HG03025 (cell line): ENCODE measurements around the gene OMG.
"Not testable (repeated sequence)": the region's sequence is repeated elsewhere in the genome, so short reads cannot be mapped to it uniquely, and the experiment has no call there.

Experiments
- ATAC-seq: cut with Tn5 transposase; IDR thresholded peaks from one replicate; pipeline ENCODE4 v1.9.1; 2021; ENCODE audit warnings: mild to moderate bottlenecking, moderate library complexity; ENCODE audit not compliant: unreplicated experiment, low FRiP score

The OMG gene

DNA sequence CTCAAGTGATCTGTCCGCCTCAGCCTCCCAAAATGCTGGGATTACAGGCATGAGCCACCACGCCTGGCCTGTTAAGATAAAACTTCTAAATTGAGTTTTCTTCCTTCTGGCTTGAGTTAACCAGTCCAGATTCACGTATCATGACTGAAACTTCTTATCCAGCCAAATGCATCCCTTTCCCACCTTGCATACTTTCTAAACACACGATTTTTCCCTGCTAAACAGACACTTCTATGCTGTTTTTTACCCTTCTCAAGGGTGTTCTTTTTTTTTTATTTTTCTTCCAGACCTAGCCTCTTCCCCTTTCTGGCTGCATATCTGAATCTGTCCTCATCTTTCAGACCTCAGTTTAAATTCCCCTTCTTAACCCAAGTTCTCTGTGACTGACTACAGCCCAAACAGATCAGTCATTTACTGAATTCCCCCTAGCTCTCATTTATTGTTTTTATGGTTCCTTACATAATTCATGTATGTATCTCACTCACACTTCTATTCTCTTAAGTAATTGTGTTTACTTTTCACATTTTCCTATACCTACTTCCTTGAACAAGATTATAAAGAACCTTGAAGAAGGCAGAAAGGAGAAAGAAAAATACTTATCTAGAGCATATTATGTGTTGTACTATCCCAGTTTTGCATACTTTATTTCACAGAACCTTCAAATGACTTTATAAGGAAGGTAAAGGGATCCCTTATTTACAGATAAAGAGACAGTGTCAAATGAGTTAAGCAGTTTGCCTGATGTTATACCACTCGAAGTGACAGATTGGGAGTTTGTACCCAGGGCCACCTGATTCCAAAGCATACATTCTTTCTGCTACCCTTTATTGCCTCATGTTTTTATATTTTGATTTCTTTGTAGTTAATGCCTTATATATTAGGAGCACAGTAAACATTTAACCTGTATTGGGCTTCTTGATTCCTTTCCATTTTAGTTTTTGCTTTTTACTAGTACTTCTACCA, 11.6 kb upstream of the OMG start:
- no peak for ATAC-seq

DNA sequence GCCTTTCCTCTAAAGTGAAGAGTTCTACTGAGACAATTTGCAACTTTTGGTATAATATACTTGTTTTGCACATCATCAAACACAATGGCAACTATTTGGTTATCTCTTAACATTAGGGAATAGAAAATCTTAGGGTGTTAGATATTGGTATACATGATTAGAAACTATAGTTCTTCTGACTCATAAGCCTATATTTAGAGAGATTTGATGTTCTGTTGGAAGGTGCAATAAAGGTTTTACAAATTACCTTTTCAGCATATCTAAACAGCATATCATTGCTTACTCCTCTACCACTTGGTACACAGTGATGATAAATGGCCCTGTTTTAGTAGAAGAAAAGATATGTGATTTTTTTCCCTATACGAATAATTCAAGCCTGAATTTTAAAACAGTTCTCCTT, 10.6 kb upstream of the OMG start:
- ATAC-seq = no peak

DNA sequence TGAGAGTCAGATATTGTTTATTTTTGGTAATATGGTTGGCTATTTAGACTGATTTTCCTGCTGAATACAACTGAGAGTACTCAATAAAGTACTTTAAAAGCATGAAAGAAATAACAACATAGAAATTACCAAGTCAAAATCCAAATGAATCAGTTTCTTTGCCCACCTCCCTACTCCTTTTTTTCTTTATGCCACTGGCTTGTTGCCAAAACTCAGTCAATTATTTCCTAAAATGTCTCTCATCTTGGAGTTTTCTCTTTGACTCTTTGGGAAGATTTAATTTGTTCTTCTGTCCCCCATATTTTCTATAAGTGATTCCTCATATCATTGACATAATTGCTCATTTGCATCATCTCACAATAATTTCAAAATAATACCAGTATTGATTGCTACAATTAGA, 2.6 kb upstream of the OMG start:
- ATAC-seq = no peak

DNA sequence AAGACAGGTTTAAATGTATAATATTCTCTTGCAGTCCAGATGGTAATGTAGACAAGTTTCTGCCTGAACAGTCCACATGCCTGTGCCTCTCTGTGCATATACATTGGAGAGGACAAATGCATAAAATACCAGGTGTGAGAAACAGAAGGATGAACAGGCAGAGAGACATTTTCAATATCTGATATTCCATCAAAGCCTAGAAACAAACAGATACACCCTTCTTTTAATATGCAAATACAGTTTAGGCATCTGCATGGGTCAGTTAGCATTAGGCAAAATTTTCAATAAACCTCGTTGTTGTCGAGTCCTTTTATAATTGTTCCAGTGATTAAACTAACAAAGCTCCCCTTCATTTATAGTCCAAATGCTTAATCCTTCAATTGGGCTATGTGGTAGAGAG, 897 bp downstream of the OMG start:
- ATAC-seq = no peak

DNA sequence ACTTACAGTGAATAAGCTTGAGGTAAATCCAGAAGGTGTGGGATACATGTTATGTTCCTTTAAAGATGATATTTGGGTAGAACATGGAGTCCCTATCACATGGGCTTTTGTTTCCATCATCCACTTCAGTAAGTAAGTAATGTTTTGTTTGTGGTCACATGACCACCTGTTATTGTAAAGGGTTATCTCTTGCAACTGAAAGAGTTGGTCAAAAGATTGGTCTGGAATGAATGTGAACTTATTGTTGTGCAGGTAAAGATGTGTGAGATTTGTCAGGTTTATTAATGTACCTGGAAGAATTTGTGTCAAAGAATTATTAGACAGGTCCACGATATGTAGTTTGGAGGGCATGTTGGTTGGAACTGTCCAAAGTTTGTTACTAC, 1.6 kb downstream of the OMG start:
- ATAC-seq = no peak

DNA sequence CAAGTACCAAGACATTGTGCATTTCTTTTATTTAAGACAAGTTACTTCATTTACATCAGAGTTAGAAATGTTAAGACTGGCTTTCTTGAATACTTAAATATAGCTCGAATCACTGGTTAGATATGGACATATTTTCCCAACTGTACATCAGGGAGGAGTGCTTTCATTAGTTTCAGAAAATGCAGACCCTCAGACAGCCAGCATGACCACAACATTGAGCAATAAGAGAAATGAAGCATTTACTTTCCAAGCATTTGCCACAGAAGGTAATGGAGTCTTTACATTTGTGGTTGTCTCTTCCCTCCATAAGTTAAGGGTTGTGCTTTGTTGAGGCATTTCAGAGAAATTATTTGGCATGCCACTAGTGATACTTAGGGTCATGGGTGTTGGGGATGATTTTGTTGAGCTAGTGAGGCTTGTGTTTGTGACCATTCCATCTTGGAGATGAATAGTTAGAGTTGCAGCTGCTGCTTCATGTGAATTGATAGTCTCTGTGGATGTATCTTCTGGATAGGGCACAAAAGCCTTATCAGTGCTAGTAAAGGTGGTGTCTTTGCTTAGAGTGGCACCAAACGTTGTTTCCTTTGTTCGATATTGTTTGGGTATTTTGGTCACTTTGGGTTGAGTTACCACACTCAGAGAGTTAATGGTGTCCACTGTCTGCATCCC, 2.1 kb downstream of the OMG start:
- ATAC-seq = no peak

DNA sequence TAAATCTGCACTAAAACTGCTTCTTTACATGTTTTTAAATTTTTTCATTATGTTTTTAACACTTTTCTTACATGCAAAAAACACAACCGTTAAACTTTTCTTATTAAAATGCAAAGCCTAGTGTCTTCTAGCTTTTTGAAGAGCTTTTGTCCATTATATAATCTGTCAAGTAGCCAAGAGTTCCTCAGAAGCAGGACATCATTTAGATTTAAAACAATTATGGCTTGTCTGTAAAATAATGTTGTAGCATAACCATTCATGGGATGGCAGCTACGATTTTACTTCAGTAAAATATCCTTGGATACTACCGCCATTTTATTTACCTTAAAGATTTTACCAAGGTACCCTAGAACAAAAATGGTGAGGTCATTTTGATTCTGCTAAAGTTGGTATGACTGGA, 2.8 kb downstream of the OMG start:
- ATAC-seq = no peak

DNA sequence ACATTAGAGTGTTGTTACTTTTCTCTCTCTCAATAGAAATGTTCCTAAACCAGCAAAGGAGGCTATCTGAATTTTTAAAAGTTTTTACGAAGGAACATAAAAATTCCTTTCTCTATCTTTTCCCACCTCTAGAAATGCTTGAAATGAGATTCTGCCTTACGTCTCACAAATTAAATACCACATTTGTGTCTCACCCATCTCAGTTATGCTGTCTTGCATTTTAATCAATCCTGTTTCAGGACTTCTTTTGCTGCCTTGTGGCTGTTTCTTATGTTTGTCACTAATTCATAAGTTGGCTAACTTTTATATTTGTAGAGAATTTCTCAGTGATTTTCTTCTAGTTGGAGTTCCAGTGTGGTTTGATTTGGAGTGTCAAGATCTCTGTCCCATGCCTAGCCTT, 3.5 kb downstream of the OMG start:
- ATAC-seq = no peak

DNA sequence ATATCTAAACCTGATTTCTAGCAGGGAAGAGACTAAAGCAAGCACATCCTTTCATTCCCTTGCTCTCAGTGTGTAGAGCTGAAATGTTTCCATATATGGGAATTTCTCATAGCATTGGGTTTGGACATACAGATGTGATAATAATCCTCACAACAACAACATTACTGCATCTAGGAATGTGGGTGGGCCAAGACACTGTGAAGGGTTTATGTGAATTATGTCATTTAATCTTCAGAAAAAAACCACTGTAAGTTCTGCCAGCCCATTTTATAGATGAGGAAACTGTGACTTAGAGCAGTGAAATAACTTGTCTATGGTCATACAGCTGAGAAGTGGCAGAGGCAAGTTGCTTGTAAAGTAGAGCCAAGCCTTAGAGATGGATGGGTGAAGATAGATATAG, 5.2 kb downstream of the OMG start:
- ATAC-seq = no peak

DNA sequence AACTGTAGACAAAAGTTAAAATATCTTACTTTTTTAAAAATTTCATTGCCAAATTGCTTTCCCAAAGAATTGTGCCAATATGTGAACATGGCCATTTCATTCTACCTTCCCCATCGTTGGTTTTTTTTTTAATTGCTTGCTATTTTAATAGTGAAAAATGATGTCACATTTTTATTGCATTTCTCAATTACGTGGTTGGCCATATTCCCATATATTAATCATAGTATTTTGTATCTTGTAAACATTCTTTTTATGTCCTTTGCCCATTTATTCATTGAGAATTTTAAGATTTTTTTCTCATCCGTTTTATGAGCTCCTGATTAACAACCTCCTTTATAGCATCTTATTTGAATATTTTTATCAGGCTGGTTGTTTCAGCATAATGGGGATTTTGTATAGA, 7.2 kb downstream of the OMG start:
- no peak for ATAC-seq

DNA sequence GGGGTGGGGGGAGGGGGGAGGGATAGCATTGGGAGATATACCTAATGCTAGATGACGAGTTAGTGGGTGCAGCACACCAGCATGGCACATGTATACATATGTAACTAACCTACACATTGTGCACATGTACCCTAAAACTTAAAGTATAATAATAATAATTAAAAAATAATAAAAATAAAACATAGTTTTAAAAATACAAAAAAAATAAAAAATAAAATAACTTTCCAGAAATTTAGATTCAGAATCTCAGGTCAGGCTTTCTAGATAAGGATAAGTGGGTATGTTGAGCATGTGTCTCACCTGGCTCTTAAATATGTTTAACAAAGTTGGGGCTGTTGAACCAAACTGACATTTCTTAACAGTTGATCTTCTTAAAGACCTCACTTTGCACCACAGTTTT, 9.1 kb downstream of the OMG start:
- not testable (repeated sequence) for ATAC-seq

DNA sequence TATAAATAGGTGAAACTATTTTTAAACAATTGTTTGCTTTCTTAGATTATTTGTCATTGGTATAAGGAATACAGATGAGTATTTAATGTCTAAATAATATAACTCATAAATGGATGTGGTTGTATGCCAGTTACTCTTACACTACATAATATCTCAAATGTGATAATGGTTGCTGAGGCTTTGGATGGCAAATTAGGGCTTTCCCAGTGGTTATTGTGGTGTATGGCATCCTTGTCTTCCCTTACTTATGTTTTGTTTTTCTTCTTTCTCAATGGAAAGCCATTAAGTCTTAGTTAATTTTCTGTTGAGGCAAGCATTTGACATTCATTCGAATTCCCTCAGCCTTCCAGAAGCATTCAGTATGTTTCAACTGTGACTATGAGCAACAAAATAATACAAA, 10.5 kb downstream of the OMG start:
- no peak for ATAC-seq

DNA sequence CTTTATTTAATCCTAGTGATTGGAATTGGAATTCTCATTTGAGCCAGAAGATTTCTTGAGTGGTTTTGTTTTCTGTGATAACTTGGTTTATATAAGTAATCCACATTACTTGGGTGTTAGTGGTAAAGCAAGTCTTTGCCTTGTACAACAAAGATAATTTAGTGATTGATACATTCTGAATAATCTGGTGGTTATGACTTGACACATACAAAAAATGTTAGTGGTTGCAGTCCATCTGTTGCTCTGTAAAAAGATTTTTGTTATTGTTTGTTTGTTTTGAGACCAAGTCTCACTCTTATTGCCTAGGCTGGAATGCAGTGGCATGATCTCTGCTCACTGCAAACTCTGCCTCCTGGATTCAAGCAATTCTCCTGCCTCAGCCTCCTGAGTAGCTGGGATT, 13.2 kb downstream of the OMG start:
- ATAC-seq = no peak

DNA sequence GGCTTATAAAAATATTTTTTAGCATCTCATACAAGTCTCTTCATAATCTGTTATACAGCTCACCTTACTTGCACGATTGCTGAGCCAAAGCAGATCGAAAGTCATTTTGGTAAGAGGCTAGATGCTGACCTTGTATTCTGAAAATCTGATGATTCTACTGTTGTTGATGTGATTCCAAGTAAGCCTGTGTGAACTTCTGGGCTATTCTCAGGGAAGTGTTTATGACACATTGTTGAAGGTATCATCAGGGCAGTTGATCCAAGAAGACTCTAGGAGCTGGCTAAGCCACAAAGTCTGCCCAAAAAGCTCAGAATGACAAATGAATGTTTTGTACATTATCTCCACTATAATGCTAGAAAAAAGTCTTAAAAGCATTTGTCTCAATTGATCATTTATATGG, 16.0 kb downstream of the OMG start:
- ATAC-seq = no peak

DNA sequence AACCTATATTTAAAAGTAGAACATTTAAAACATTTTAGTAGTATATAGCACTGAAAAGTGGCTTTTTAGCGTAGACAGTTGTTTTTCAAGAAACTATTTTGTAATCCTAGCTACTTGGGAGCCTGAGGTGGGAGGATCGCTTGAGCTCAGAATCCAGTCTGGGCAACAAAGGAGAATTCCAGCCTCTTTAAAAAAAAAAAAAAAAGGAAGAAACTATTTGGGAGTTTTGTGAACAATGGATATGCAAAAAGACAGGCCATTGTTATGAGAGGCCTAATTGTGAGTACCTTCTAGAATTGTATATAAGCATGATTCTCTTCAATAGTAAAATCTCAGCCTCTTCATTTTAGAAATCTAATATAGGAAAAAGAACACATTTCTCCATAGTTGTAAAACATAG, 17.6 kb downstream of the OMG start:
- ATAC-seq = no peak

DNA sequence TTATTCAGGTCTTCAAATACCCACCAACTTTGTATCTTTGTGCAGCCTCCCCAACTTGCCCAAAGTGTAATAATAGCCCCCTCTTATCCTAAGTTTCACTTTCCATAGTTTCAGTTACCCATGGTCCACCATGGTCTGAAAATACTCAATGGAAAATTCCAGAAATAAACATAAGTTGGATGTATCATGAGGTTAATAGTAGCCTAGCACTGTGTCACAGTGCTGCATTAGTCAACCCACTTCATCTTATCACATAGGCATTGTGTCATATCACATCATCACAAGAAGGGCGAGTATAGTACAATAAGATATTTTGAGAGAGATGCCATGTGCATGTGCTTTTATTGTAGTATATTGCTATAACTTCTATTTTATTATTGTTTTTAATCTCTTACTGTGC, 21.9 kb downstream of the OMG start:
- no peak for ATAC-seq

DNA sequence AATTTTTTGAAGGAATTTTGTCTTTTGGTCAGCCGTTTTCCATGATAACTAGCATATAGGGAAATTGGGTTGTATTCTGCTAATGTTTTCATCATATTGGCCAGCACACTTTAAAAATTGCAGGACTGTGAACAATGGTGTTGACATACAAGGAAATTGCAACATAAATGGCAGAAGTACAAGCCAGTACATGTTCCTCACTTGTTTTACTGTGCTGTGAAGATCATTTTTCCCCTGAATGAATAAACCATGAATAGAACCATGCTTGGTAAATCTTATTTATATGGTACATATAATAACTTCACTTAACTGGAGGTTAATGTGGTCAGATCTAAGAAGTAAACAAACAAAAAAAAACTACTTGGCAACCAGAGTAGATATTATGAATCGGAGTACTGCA, 22.8 kb downstream of the OMG start:
- ATAC-seq = no peak

DNA sequence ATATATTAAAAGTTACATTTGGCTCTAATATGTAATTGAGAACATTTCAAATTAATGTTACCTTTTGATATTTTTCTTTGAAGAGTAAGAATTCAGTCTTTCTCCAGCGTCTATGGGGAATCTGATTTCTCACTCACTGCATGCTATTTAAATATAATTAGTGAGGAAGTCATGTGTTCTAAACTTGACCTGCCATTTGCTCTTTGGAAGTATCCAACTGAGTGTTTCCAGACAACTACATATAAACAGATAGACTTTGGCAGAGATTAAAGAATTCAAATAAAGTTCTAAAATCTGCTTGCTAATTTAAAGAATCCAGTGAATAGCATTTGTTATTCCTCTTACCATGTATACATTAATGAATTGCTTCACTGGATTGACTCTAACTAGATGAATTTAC, 23.5 kb downstream of the OMG start:
- ATAC-seq = no peak

DNA sequence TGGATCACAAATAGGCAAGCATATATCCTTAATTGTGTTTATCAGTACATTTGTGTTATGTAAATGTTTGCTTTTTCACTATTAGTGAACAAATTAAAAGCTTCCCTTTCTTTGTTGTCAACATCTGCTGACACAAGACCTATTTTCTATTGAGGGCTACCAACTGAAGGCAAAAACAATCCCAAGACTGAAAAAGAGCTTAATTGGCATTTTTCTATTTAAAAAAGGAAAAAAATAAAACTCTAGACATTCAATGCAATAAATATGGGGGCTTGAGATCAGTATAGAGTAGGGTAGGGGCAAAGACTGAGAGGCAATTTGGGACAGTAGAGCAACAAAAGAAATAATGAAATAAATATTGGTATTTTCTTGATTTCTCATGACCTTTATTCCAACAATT, 24.2 kb downstream of the OMG start:
- no peak for ATAC-seq

DNA sequence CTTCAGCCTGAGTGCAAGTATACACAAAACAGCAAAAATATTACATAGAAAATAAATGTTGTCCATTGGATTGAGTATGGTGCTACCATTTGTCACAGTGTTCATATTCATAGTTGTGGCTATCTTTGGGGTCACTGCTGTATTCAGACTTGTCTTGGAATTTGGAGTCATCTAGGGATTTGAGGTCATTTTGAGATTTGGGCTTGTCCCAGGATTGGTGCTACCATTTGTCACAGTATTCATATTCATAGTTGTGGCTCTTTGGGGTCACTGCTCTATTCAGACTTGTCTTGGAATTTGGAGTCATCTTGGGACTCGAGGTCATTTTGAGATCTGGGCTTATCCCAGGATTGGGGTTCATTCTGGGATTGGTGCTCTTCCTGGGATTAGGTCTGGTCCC, 24.8 kb downstream of the OMG start:
- ATAC-seq = no peak

DNA sequence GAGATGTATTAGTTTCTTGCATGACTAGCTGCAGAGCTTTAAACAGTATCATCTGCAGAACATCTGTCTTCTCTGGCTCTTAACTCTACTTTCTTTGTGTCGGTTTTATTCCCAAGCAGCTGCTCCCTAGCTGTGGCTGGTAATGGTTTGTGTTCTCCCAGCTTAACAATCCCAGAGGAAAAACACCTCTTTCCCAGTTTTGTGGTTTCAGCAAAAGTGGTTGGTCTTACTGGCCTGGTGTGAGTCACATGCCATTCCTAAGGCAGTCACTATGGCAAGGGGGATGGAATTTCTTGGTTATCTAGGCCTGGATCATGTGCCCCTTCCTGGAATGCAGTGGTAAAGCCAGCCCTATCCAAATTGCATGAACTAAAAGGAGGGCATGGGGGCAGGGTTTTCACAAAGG, 27.5 kb downstream of the OMG start:
- ATAC-seq = no peak

DNA sequence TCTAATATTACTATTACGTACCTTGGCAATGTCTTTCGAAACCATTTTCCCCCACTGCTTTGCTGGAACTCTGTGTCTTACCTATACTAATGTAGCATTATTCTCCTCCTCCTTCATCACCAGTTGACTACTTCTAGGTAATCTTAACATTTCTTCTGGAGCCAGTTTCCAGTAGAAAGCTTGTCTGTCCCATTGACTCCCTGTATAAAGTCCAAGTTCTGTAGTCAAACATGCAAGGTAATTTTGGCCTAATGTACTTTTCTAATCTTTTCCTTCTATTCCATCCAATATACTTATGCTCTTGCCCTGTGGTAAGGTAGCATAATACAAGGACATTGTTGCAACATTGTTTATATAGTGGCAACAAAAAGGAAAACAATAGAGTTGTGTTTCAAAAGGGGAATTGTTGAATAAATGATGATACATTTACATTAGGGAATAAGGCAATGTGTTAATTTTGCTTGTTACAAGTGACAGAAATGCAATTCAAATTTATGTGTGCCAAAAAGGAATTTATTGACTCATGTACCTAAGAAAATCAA, 27.9 kb downstream of the OMG start:
- no peak for ATAC-seq
